ENCODE data around the gene ACBD6.
"Not testable (repeated sequence)": the region's sequence is repeated elsewhere in the genome, so short reads cannot be mapped to it uniquely, and the experiment has no call there.

Gene ACBD6

DNA sequence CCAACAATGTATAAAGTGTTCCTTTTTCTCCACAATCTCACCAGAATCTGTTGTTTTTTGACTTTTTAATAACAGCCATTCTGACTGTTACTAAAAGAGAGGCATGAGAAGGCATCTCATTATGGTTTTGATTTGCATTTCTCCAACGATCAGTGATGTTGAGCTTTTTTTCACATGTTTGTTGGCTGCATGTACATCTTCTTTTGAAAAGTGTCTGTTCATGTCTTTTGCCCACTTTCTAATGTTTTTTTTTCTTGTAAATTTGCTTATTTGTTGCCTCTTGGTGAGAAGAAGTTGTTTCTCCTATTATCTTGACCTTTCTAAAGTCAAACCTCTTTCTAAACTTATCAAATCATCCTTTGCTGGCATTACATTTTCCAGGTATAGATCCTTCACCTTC, 80.8 kb downstream of the ACBD6 start:
- no peak for DNase-seq (ENCODE audit: low read depth in 2 of 3, low spot score in 1 of 3)

DNA sequence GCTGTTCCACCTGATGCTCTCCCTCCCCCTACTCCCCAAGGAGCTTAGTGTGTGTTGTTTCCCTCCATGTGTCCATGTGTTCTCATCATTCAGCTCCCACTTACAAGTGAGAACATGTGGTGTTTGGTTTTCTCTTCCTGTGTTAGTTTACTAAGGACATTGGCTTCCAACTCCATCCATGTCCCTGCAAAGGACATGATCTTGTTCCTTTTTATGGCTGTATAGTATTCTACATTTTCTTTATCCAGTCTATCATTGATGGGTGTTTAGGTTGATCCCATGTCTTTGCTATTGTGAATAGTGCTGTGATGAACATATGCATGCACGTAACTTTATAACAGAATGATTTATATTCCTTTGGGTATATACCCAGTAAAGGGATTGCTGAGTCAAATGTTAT, 81.2 kb downstream of the ACBD6 start:
- not testable (repeated sequence) for DNase-seq (ENCODE audit: low read depth in 2 of 3, low spot score in 1 of 3)

DNA sequence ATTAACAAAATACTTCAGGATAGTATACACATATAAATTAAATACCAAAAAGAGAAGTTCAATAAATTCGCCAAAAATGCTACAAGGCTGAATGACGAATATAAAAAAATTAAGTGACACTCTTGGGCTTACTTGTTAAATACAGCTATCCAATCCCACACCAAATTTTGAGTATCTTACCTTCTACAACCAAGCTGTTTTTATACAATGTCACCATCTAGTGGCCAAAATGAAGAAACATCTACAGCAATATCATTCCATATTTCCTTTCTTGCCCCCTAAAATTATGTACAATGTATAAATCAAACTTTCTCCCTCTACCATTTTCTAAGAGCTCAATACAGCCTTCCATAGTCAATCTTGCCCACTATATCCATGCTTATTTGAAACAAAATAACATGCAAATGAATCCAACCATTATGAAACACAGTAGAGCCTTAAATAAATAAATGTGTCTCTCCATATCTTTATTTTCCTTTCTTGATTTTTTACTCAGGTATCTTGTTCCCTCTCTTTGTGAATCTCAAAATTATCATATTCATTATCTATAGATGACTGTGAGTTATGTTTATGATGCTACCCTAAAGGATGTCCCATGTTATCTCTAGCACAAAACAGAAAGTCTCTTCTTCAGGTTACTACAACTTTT, 86.3 kb downstream of the ACBD6 start:
- DNase-seq (ENCODE audit: low read depth in 2 of 3, low spot score in 1 of 3): no peak

DNA sequence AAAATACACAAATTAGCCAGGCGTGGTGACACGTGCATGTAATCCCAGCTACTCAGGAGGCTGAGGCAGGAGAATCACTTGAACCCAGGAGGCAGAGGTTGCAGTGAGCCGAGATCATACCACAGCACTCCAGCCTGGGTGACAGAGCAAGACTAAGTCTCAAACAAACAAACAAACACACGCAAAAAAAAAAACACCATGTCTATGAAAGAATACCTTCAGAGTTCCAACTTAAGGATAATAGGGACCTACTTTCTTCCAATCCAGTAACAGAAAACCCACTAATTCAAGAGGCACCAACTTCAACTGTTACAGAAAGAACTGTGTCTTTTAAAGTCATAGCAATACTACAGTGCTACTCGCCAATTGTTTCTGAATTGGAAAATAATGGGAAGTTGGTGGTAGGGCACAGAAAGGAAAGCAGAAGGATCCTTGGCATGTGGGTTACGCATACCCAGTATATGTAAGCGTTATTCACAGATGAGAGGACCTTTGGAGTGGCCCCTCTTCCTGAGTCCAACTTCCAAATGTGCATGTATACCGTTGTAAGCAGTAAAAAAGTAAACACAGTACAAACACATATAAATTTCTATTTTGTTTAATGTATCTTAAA, 87.0 kb downstream of the ACBD6 start:
- DNase-seq (ENCODE audit: low read depth in 2 of 3, low spot score in 1 of 3): no peak

DNA sequence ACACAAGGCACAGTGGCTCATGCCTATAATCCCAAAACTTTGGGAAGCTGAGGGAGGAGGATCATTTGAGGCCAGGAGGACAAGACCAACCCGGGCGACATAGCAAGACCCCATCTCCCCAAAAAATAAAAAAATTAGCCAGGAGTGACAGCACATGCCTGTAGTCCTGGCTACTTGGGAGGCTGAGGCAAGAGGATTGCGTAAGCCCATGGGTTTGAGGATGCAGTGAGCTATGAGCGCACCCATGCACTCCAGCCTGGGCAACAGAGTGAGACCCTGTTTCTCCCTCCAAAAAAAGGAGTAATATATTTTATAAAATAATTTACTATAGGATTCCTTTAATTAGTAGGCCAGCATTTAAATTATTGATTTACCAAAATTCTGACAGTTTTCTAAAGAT, 89.8 kb downstream of the ACBD6 start:
- DNase-seq (ENCODE audit: low read depth in 2 of 3, low spot score in 1 of 3): no peak

DNA sequence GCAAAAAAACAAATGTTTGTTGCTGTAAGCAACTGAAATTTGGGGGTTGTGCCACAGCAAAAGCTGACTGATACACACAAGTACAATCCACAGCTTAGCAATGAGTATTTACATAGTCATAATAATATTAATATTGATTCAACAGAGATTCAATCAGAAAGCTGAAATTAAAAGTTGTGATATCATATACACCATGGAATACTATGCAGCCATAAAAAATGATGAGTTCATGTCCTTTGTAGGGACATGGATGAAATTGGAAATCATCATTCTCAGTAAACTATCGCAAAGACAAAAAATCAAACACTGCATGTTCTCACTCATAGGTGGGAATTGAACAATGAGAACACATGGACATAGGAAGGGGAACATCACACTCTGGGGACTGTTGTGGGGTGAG, 94.2 kb downstream of the ACBD6 start:
- DNase-seq (ENCODE audit: low read depth in 2 of 3, low spot score in 1 of 3): not testable (repeated sequence)

DNA sequence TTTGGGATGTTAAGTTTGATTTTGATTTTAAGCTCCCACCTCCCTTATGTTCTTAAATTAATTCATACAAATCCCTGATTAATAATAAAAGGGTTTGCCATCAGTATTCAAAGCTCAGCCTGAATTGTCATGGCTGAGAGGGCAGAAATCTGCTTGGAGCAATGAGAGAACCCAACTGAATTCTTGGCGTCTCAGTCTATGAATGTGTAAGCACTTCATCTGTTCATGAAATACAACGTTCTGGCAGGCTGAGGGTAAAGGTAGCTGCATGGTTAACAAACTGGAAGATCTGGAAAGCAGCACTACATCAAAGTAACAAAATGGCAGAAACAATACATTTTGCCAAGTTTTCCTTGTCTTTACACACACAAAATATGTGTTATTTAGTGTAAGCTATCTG, 95.3 kb downstream of the ACBD6 start:
- DNase-seq (ENCODE audit: low read depth in 2 of 3, low spot score in 1 of 3): no peak

DNA sequence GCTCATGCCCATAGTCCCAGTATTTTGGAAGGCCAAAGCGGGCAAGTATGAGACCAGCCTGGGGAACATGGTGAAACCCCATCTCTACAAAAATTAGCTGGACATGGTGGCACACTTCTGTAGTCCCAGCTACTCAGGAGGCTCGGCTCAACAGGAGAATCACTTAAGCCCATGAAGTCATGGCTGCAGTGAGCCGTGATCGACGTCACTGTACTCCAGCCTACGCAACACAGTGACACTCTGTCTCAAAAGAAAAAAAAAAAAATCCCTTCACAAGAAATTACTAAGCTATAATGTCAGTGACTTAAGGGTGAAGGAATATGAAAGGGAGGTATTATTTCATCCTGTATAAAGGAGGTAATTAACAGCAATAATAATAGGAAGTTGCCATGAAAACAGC, 99.8 kb downstream of the ACBD6 start:
- no peak for DNase-seq (ENCODE audit: low read depth in 2 of 3, low spot score in 1 of 3)

DNA sequence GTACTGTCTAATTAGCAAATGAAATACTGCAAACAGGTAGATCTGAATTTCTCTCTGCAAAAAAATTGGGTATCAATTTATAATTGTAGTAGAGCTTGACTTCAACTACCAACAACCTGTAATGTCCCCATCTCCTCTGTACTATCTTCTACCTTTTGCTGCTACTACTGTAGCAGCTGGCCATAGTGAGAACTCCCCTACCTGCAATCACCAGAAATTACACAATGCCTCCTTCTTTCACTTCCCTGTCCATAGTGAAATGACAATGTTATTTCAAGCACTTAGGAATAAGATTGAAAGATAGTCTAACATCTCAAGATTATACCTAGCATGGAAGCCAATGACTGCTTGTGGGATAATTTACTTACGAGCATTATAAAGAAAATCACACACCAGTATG, 100.4 kb downstream of the ACBD6 start:
- DNase-seq (ENCODE audit: low read depth in 2 of 3, low spot score in 1 of 3): no peak

DNA sequence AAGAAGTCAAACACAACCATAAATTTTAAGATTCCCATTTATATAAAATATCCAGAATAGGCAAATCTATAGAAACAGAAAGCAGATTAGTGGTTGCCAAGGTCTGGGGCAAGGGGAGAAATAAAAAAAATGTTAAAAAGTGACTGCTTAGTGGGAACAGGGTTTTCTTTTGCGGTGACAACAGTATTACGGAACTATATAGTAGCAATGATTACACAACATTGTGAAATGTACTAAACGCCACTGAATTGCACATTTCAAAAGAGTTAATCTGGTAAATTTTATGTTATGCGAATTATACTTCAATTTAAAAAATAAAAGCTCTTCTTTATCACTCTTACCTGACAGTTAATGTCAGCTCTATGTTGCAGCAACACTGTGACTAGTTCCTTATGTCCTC, 105.2 kb downstream of the ACBD6 start:
- no peak for DNase-seq (ENCODE audit: low read depth in 2 of 3, low spot score in 1 of 3)

DNA sequence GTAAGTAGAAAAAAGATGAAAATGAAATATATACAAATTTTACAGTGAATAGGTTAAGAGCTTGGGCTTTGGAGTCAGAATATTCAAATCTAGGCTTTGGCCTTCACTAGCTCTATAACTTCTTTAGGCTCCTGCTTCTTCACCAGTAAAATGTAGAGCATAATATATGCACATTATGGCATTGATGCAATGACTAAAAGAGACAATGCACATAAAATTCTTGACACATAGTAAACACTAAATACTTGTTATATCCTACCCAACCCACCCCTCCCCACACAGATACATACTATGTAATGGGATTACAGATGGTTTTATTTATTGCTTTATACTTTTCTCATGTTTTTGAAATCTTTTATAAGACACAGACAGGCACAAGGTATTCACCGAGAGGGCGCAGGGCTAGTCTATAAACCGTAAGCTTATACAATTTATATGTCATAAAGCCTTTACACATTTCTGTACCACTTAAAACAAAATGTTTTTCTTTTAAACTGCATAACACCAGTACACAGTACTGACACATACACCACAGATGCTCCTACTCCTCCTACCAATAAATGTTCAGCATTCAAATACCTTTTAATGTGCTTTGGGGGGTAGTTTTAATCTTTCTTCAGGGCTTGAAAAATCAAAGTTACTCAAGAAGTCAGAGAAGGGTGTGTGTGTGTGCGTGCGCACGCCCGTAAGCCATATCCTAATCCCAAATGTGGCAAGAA, 109.8 kb downstream of the ACBD6 start:
- DNase-seq (ENCODE audit: low read depth in 2 of 3, low spot score in 1 of 3): no peak

DNA sequence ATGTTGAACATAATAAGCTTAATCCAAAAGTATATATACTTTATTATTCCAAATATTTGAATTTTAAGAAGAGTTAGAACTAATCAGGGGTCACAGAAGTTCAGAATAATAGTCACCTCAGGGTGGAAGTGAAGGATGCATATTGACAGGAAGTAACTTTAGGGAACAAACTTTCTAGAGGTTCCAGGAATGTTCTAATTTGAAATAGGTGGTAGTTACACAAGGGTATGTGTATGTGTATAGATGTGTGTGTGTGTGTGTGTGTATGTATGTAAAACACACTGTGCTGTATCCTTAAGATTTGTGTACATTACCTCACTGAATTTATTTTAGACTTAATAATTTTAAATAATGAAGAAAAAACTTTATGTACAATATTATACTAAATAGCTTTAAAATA, 110.4 kb downstream of the ACBD6 start:
- DNase-seq (ENCODE audit: low read depth in 2 of 3, low spot score in 1 of 3): no peak

DNA sequence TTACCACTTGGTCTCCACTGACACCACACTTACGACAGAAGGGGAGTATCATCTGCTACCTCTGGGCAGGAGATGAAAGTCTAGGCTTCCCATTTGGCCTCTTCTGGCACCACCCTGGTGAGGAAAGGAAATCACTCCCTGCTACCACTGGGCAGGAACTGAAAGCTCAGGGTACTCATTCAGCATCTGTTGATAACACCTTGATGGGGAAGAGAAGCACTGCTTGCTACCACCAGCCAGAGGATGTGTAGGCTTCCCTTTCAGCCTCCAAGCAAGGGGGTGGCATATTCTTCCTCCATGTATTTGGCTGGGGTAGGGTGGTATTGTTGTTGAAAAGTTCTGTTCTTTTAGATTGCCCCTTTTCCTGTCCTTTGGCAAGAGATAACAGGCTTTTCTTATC, 115.0 kb downstream of the ACBD6 start:
- DNase-seq (ENCODE audit: low read depth in 2 of 3, low spot score in 1 of 3): no peak

DNA sequence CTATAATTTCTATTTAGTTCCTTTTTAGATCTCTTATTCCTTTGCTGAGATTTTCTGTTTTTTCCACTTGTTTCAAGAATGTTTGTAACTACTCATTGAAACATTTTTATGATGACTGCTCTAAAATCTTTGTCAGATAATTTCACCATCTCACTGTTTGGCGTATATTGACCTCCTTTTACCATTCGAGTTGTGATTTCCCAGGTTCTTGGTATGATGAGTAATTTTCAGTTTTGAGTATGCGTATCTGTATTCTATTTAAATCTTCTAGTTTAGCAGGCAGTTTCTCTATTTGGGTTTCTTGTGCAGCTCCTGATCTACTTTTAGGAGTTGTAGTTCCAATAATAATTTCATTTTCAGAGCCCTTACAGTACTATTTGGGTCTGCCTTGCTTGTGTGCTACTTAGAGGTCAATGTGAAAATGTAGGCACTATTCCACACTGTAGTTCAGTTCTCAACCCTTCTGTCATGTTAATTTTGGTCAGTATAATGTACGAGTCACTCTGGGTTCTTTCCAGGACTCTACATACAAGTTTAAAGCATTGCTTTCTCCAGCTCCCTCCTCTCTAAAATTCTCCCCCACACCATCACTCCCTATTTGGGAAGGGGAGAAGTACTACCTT, 115.5 kb downstream of the ACBD6 start:
- no peak for DNase-seq (ENCODE audit: low read depth in 2 of 3, low spot score in 1 of 3)

DNA sequence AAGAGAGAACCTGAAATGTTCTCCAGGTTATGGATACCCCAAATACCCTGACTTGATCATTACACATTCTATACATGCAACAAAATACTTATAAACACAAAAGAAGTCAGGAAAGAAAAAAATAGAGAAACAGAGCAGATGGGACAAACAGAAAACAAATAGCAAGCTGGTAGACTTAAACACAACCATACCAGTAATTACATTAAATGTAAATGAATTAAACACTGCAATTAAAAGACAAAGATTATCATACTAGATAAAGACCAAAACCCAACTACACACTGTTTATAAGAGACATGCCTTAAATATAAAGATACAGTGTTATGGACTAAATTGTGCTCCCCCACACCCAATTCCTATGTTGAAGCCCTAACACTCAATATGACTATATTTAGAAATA, 117.2 kb downstream of the ACBD6 start:
- DNase-seq (ENCODE audit: low read depth in 2 of 3, low spot score in 1 of 3): no peak

DNA sequence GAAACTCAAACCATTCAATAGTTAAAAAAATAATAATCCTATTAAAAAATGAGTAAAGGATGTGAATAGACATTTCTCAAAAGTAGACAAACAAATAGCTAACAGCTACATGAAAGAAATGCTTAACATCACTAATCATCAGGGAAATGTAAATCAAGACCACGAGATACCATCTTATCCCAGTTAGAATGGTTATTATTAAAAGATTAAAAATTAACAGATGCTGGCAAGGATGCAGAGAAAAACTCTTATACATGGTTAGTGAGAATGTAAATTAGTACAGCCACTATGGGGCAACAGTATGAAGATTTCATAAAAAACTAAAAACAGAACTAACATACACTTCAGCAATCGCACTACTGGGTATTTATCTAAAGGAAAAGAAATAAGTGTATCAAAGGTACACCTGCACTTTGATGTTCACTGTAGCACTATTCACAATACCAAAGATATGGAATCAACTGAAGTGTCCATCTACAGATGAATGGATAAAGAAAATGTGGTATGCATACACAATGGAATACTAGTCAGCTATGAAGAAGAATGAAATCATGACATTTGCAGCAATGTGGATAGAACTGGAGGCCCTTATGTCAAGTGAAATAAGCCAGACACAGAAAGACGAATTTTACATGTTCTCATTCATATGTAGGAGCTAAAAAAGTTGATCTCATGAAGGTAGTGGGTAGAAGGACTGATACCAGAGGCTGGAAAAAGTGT, 117.9 kb downstream of the ACBD6 start:
- no peak for DNase-seq (ENCODE audit: low read depth in 2 of 3, low spot score in 1 of 3)

DNA sequence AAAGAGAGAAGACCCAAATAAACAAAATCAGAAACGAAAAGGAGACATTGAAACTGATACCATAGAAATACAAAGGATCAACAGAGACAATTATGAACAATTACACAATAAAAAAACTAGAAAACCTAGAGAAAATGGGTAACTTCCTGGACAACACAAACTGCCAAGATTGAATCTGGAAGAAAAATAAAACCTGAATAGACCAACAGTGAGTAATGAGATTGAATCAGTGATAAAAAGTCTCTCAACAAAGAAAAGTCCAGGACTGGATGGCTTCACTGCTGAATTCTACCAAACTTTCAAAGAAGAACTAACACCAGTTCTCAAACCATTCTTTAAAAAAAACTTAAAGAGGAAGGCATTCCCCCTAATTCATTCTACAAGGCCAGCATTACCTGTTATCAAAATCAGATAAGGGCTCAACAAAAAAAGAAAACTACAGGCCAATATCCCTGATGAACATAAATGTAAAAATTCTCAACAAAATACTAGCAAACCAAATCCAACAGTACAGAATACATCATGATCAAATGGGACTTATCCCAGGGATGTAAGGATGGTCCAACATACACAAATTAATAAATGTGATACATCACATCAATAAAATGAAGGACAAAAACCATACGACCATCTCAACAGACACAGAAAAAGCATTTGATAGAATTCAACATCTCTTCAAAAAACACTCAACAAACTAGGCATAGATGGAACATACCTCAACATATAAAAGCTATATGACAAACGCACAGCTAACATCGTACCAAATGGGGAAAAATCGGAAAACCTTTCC, 119.9 kb downstream of the ACBD6 start:
- DNase-seq (ENCODE audit: low read depth in 2 of 3, low spot score in 1 of 3): no peak

DNA sequence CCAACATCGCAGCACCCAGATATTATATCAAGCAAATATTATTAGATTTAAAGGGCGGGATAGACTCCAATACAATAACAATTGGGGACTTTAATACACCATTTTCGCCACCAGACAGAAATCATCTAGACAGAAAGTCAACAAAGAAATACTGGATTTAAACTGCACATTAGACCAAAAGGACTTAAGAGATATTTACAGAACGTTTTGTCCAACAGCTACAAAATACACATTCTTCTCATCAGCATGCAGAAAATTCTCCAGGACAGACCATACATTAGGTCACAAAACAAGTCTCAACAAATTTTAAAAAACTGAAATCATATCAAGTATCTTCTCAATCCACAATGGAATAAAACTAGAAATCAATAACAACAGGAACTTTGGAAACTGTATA, 121.2 kb downstream of the ACBD6 start:
- DNase-seq (ENCODE audit: low read depth in 2 of 3, low spot score in 1 of 3): no peak

DNA sequence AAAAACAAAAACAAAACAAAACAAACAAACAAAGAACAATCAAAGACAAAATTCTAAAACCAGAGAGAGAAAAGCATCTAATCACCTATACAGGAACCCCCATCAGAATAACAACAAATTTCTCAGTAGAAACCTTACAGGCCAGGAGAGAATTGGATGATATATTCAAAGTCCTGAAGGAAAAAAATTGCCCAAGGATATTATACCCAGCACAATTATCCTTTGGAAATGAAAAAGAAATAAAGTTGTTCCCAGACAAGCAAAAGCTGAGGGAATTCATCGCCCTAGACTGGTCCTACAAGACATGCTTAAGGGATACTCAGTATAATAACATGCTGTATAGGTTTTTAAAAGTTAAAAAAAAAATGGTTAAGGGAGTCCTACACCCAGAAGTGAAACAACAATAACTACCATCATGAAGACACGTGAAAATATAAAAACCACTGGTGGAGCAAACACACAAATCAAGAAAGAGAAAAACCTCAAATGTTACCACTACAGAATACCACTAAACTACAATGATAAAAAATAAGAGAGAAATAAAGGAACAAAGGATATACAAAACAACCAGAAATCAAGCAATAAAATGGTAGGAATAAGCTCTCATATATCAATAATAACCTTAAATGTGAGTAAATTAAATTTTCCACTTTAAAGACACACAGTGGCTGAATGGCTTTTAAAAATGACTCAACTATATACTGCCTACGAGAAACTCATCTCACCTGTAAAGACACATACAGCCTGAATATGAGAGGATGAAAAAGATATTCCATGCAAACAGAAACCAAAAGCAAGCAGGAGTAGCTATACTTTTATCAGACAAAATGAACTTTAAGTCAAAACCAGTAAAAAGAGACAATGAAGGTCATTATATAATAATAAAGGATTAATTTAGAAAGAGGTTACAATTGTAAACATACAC, 121.9 kb downstream of the ACBD6 start:
- DNase-seq (ENCODE audit: low read depth in 2 of 3, low spot score in 1 of 3): no peak

DNA sequence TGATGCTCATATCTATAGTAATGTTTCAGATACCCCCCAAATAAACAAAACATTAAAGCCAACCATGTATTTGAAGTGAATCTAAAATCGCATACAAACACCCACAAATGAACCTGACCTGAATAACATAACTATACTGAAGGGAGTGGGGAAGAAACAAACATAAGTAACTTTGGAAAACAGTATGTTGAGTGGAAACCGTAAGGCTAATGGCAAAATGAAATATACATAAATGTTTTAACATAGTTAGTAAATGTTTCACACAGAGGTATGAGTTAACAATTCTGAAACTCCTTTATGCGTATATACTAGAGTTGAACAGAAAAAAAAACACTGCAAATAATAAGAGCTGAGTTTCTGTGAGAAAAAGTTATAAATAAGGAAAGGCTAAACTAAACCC, 125.6 kb downstream of the ACBD6 start:
- DNase-seq (ENCODE audit: low read depth in 2 of 3, low spot score in 1 of 3): no peak

All from stimulated activated CD4-positive, alpha-beta T cell treated with anti-CD3 and anti-CD28 coated beads, Interleukin-12 subunit alpha, Interleukin-12 subunit beta, amount 100 ng/mL, for 48 hours (primary cell).